CD1c-positive myeloid dendritic cell (primary cell): ENCODE measurements around the gene IQCK.
"Not testable (repeated sequence)": the region's sequence is repeated elsewhere in the genome, so short reads cannot be mapped to it uniquely, and the experiment has no call there.

Experiments
- DNase-seq: peaks from one replicate; pipeline ENCODE4 v3.0.0-alpha.2; 2016; ENCODE audit errors: extremely low spot score

Gene IQCK

GRCh38 chr16:19717741-19718623 is at the start of gene IQCK, which contains the start of gene KNOP1:
IQCK (plus strand) TSS chr16:19718271; CDS start chr16:19718307, 36 bp downstream.
KNOP1 (minus strand) TSS chr16:19718227; CDS start chr16:19715035, 3,192 bp downstream.
- peak; percentile 97 for DNase-seq

GRCh38 chr16:19672378-19672777 is 45.7 kb upstream of the IQCK start:
- no peak for DNase-seq

- DNase-seq = no peak
Measured at GRCh38 chr16:19674485-19674884, 43.6 kb upstream of the IQCK start.

GRCh38 chr16:19677402-19677801 is 40.7 kb upstream of the IQCK start:
- no peak for DNase-seq

GRCh38 chr16:19678804-19679203 is 39.3 kb upstream of the IQCK start:
- DNase-seq = no peak

GRCh38 chr16:19679281-19679680 is 38.8 kb upstream of the IQCK start:
- not testable (repeated sequence) for DNase-seq

- no peak for DNase-seq
Measured at GRCh38 chr16:19680881-19681340, 37.2 kb upstream of the IQCK start.

GRCh38 chr16:19681637-19682036 is 36.4 kb upstream of the IQCK start:
- DNase-seq = no peak

- no peak for DNase-seq
Measured at GRCh38 chr16:19683453-19684236, 34.4 kb upstream of the IQCK start.

GRCh38 chr16:19685176-19685575 is 32.9 kb upstream of the IQCK start:
- no peak for DNase-seq

GRCh38 chr16:19687279-19687678 is 30.8 kb upstream of the IQCK start:
- no peak for DNase-seq

GRCh38 chr16:19688396-19689024 is 29.6 kb upstream of the IQCK start:
- DNase-seq = no peak

GRCh38 chr16:19689342-19689741 is 28.7 kb upstream of the IQCK start:
- DNase-seq = no peak

- DNase-seq = no peak
Measured at GRCh38 chr16:19690196-19690595, 27.9 kb upstream of the IQCK start.

GRCh38 chr16:19691161-19691711 is 26.8 kb upstream of the IQCK start:
- no peak for DNase-seq

GRCh38 chr16:19694989-19695388 is 23.1 kb upstream of the IQCK start:
- DNase-seq = no peak

- DNase-seq = peak; percentile 48
Measured at GRCh38 chr16:19696328-19696727, 21.7 kb upstream of the IQCK start.

GRCh38 chr16:19696961-19697360 is 21.1 kb upstream of the IQCK start:
- DNase-seq = no peak

- DNase-seq = no peak
Measured at GRCh38 chr16:19697756-19698318, 20.2 kb upstream of the IQCK start.

GRCh38 chr16:19698480-19699465 is 19.3 kb upstream of the IQCK start:
- DNase-seq = no peak
